WTC11 (cell line): ENCODE results near the gene NLRP13.

Experiments used
- ATF2 ChIP-seq: sonication (generic); formaldehyde crosslinking; IDR thresholded peaks from 2 replicates; pipeline ENCODE4 v1.8.1; 2022; ENCODE audit warnings: low read depth, missing genetic modification reagents, borderline replicate concordance
- CBFB ChIP-seq: sonication (generic); formaldehyde crosslinking; IDR thresholded peaks from 2 replicates; pipeline ENCODE4 v1.8.1; 2022; ENCODE audit warnings: mild to moderate bottlenecking, low read depth, missing genetic modification reagents
- CTCF ChIP-seq: fragments of 200-600 bp; IDR thresholded peaks from 2 replicates; pipeline ENCODE4 v1.8.0; 2022; ENCODE audit warnings: antibody characterized with exemption
- ERG ChIP-seq: fragments of 250-450 bp; sonication (Bioruptor Pico); IDR thresholded peaks from 2 replicates; pipeline ENCODE4 v1.8.0; 2021; ENCODE audit warnings: mild to moderate bottlenecking
- NR2C2 ChIP-seq: sonication (generic); formaldehyde crosslinking; IDR thresholded peaks from 2 replicates; pipeline ENCODE4 v1.8.0; 2022; ENCODE audit warnings: mild to moderate bottlenecking, missing genetic modification reagents
- PRRX2 ChIP-seq: fragments of 250-450 bp; sonication (Bioruptor Pico); IDR thresholded peaks from 2 replicates; pipeline ENCODE4 v1.8.0; 2021; ENCODE audit warnings: mild to moderate bottlenecking
- SP1 ChIP-seq: sonication (generic); formaldehyde crosslinking; conservative IDR thresholded peaks from 2 replicates; pipeline ENCODE4 v1.8.1; 2022; ENCODE audit warnings: missing genetic modification reagents
- TCF7 ChIP-seq: sonication (generic); formaldehyde crosslinking; IDR thresholded peaks from 2 replicates; pipeline ENCODE4 v1.8.0; 2022; ENCODE audit warnings: mild to moderate bottlenecking, low read depth, missing genetic modification reagents, moderate library complexity
- USF1 ChIP-seq: sonication (generic); formaldehyde crosslinking; IDR thresholded peaks from 2 replicates; pipeline ENCODE4 v1.8.0; 2022; ENCODE audit warnings: mild to moderate bottlenecking, missing genetic modification reagents
- ZBTB43 ChIP-seq: sonication (generic); formaldehyde crosslinking; IDR thresholded peaks from 2 replicates; pipeline ENCODE4 v1.8.1; 2023; ENCODE audit warnings: mild to moderate bottlenecking, missing genetic modification reagents
- ZNF512 ChIP-seq: sonication (generic); formaldehyde crosslinking; IDR thresholded peaks from 2 replicates; pipeline ENCODE4 v1.8.1; 2022; ENCODE audit warnings: missing genetic modification reagents, borderline replicate concordance

- TF ChIP-seq CTCF (no peak), ZNF512 (CRISPR knock-in tag) (no peak), ATF2 (CRISPR knock-in tag) (no peak), ZBTB43 (CRISPR knock-in tag) (no peak), CBFB (CRISPR knock-in tag) (no peak), SP1 (CRISPR knock-in tag) (no peak), USF1 (CRISPR knock-in tag) (no peak), NR2C2 (CRISPR knock-in tag) (no peak), PRRX2 (CRISPR knock-in tag) (no peak), TCF7 (CRISPR knock-in tag) (no peak), ERG (CRISPR knock-in tag) (no peak)
Measured at GRCh38 chr19:55923556-55923955, 8.6 kb downstream of the NLRP13 start.
